ENCODE results near the gene ALOXE3.

Gene ALOXE3

DNA sequence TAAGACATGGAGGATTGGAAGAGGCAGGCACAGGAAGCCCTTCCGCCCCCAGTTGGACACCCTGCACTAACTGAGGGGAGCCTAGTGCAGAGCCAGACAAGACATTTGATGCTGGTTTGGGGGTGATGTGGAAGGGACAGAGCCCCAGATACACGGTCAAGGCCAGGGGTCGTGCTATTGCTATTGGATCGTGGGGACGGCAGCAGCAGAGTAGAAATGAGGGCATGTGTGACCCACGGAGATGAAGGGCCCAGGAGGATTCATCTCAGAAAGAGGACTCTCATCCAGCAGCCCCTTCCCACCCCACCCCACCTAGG is 46.5 kb upstream of the ALOXE3 start:
- TF ChIP-seq USF1 (IDR thresholded peaks at IDR 0.05): no peak
- no peak for TF ChIP-seq EP300 (IDR thresholded peaks at IDR 0.05; ENCODE audit: borderline replicate concordance)
- TF ChIP-seq TCF12 (IDR thresholded peaks at IDR 0.05; ENCODE audit: low read depth): no peak
- no peak for TF ChIP-seq TAF1 (IDR thresholded peaks at IDR 0.05; ENCODE audit: low read depth)
- no peak for TF ChIP-seq CREB1 (IDR thresholded peaks at IDR 0.05; ENCODE audit: low read depth)
- TF ChIP-seq ZBTB7A (IDR thresholded peaks at IDR 0.05; ENCODE audit: low read depth): no peak
- no peak for TF ChIP-seq REST (IDR thresholded peaks at IDR 0.05; ENCODE audit: low read depth)

DNA sequence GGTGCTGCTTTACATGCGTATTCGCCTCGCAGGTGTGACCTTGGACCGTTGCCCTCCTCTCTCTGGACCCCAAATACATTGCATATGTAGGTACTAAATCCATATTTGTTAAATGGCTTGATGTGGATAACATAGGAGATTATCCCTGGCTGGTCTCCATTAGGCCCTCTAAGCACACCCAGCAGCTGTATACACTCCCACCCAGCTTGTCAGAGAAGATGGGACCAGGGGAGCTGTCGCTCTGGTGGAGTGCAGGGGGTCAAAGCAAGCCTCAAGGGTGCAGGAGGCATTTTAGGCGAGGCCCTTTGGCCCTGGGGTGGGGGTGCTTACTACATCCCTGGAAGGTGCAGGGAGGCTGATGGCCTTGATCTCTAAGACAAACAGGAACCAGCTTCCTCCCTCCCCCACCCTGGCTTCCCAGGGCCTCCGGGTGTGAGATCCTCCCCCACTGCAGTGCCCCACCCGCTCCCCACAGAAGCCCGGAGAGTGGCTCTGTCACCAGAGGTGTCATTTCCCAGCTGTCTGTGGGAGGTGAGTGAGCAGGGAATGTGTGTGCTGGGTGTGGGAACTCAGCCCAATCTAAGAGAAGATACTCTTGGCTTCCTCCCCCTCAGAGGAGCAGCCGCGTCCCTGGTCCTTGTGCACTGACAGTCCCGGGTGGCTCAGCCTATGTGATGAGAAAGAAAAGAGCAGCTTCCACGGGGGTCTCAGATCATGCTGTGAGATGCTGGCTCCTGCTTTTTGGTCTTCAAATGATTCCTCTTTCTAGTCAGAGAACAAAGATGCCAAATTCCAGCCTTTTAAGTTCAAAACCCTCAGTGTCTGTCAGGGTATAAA is 45.9 kb upstream of the ALOXE3 start:
- TF ChIP-seq REST (IDR thresholded peaks at IDR 0.05; ENCODE audit: low read depth) (no peak), TAF1 (IDR thresholded peaks at IDR 0.05; ENCODE audit: low read depth) (no peak), CEBPB (IDR thresholded peaks at IDR 0.05) (no peak), RAD21 (IDR thresholded peaks at IDR 0.05; ENCODE audit: low read depth) (no peak), CREB1 (IDR thresholded peaks at IDR 0.05; ENCODE audit: low read depth) (no peak), TCF12 (IDR thresholded peaks at IDR 0.05; ENCODE audit: low read depth) (no peak), EP300 (IDR thresholded peaks at IDR 0.05; ENCODE audit: borderline replicate concordance) (no peak), ZBTB7A (IDR thresholded peaks at IDR 0.05; ENCODE audit: low read depth) (no peak), YY1 (IDR thresholded peaks at IDR 0.05; ENCODE audit: low read depth) (no peak), USF1 (IDR thresholded peaks at IDR 0.05) (no peak), FOXM1 (IDR thresholded peaks at IDR 0.05; ENCODE audit: borderline replicate concordance, low read depth) (no peak), EGR1 (IDR thresholded peaks at IDR 0.05) (no peak)
- TF ChIP-seq, protein P1, sequence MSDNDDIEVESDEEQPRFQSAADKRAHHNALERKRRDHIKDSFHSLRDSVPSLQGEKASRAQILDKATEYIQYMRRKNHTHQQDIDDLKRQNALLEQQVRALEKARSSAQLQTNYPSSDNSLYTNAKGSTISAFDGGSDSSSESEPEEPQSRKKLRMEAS (IDR thresholded peaks at IDR 0.05): no peak

GRCh38 chr17:8162997-8163977 is 45.0 kb upstream of the ALOXE3 start:
- TF ChIP-seq ZBTB7A (IDR thresholded peaks at IDR 0.05; ENCODE audit: low read depth) (peak; percentile 49; the same call in 1 of the 2 replicates), YY1 (IDR thresholded peaks at IDR 0.05; ENCODE audit: low read depth) (no peak)

DNA sequence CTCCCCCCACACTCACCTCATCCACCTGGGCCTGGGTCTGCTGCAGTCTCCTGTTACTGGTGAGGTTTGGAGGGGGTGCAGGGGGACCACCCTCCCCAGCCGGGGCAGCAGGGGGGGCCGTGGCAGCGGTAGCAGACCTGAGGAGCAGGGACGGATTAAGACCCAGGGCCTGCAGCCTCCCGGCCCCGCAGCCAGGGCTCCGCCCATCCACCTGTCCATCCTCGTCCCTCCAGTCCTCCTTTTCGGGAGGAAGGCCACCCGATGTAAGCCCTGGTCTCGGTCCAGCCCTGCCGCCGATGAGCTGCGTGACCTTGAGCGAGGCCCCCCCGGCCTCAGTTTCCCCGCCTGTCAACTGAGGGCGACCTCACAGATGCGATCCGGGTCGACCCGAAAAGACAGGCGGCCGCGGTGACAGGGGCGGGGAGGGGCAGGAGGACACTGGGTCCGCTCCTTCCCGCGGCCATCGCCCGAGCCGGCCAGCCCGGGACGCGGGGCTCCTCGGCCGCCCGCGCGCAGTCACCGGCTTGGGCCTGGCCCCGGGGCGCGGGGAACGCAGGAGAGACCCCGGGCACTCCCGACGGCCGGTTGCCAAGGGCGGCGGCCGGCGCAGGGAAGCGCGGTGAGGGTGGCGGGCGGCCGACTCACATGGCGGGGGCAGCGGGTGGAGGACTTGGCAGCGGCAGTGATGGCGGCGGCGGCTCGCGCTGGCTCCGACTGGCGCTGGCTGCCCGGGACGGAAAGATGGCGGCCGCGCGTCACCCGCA is 44.1 kb upstream of the ALOXE3 start, which contains the start of gene VAMP2:
VAMP2 (minus strand) TSS at position 716 of the 764 bp plus-strand sequence; CDS start at position 647, 69 bp downstream.
- TF ChIP-seq NFIC (IDR thresholded peaks at IDR 0.05) (peak; percentile 26; the same call in 1 of the 2 replicates), RAD21 (IDR thresholded peaks at IDR 0.05; ENCODE audit: low read depth) (no peak), EGR1 (IDR thresholded peaks at IDR 0.05) (0 out of 2 replicates have a peak, but pooled peaks have one; percentile 16), CREB1 (IDR thresholded peaks at IDR 0.05; ENCODE audit: low read depth) (no peak), USF1 (IDR thresholded peaks at IDR 0.05) (no peak), TAF1 (IDR thresholded peaks at IDR 0.05; ENCODE audit: low read depth) (peak; percentile 65; the same call in 1 of the 2 replicates), TCF12 (IDR thresholded peaks at IDR 0.05; ENCODE audit: low read depth) (no peak), FOXM1 (IDR thresholded peaks at IDR 0.05; ENCODE audit: borderline replicate concordance, low read depth) (no peak), ZBTB7A (IDR thresholded peaks at IDR 0.05; ENCODE audit: low read depth) (0 out of 2 replicates have a peak, but pooled peaks have one; percentile 28), YY1 (IDR thresholded peaks at IDR 0.05; ENCODE audit: low read depth) (peak; percentile 92), TEAD4 (IDR thresholded peaks at IDR 0.05) (no peak)
- TF ChIP-seq, protein P1 (IDR thresholded peaks at IDR 0.05): peak; percentile 25; the same call in 1 of the 2 replicates
